Erythroblast (primary cell): ENCODE results near the gene ACADSB.

Experiments
- GATA1 ChIP-seq: IDR thresholded peaks from 2 replicates; pipeline ENCODE4 v1.6.1; 2011; ENCODE audit warnings: low read depth, mild to moderate bottlenecking, control low read depth, low read length, moderate library complexity
- POLR2A ChIP-seq: IDR thresholded peaks from 2 replicates; pipeline ENCODE4 v1.6.1; 2011; ENCODE audit warnings: mild to moderate bottlenecking, low read length

- TF ChIP-seq POLR2A (no peak), GATA1 (no peak)
Measured at GRCh38 chr10:123011987-123012386, 3.2 kb downstream of the ACADSB start.
